Measurements from ENCODE around the gene WNT7B.

The WNT7B gene

GRCh38 chr22:45994491-45995404 is 17.8 kb upstream of the WNT7B start:
- DNase-seq: peak; percentile 20

- DNase-seq: no peak
Observed at GRCh38 chr22:45993841-45994240, 16.9 kb upstream of the WNT7B start.

- DNase-seq: no peak
Observed at GRCh38 chr22:45993143-45993692, 16.3 kb upstream of the WNT7B start.

- DNase-seq: no peak
Observed at GRCh38 chr22:45992737-45993136, 15.8 kb upstream of the WNT7B start.

GRCh38 chr22:45991098-45991497 is 14.1 kb upstream of the WNT7B start:
- DNase-seq: no peak

GRCh38 chr22:45987136-45987861 is 10.3 kb upstream of the WNT7B start:
- DNase-seq: no peak

- no peak for DNase-seq
Observed at GRCh38 chr22:45984316-45984916, 7.5 kb upstream of the WNT7B start.

GRCh38 chr22:45983797-45984196 is 6.8 kb upstream of the WNT7B start:
- DNase-seq: no peak

- DNase-seq: no peak
Observed at GRCh38 chr22:45980761-45981160, 3.8 kb upstream of the WNT7B start.

- DNase-seq: no peak
Observed at GRCh38 chr22:45980268-45980570, 3.3 kb upstream of the WNT7B start.

GRCh38 chr22:45978275-45978713 is 1.3 kb upstream of the WNT7B start:
- no peak for DNase-seq

GRCh38 chr22:45977551-45978274 is 751 bp upstream of the WNT7B start:
- DNase-seq: peak; percentile 51

GRCh38 chr22:45976254-45977002 is 534 bp downstream of the WNT7B start:
- no peak for DNase-seq

GRCh38 chr22:45975164-45976161 is 1.5 kb downstream of the WNT7B start:
- DNase-seq: no peak

GRCh38 chr22:45974498-45974897 is 2.5 kb downstream of the WNT7B start:
- DNase-seq: no peak

GRCh38 chr22:45972889-45973253 is 4.1 kb downstream of the WNT7B start:
- DNase-seq: no peak

- DNase-seq: no peak
Observed at GRCh38 chr22:45972091-45972888, 4.7 kb downstream of the WNT7B start.

- DNase-seq: no peak
Observed at GRCh38 chr22:45971408-45972028, 5.4 kb downstream of the WNT7B start.

- no peak for DNase-seq
Observed at GRCh38 chr22:45970705-45971407, 6.1 kb downstream of the WNT7B start.

All from NCI-H2029 (cell line).